CD4-positive, alpha-beta memory T cell (primary cell): ENCODE results near the gene SNX17. TPM values are rescaled to one million over a fixed set of nuclear protein-coding genes. Genes with fewer than 3 reads are reported as not detected.

Source experiments
- CTCF ChIA-PET: fragments of 350-600 bp; sonication (Branson Sonifier 250); formaldehyde crosslinking; loops from one replicate; lab custom pipeline; 2021; ENCODE audit warnings: inconsistent platforms; ENCODE audit not compliant: partially characterized antibody; lab: Charles Lee
- POLR2A ChIA-PET: fragments of 350-600 bp; sonication (Branson Sonifier 250); formaldehyde crosslinking; loops from one replicate; lab custom pipeline; 2021; ENCODE audit not compliant: partially characterized antibody; lab: Charles Lee
- DNase-seq, 5 donors: peaks; one replicate each; pipeline versions ENCODE4 v3.0.0 to v3.0.0-alpha.2; 2020 to 2022; ENCODE audit warnings: mixed read lengths in 1 of 5
- H3K27ac ChIP-seq: one replicate; pipeline ENCODE4 v1.7.0; 2013; ENCODE audit warnings: low read depth, low read length
- H3K27me3 ChIP-seq: 2 replicates; pipeline ENCODE4 v1.7.0; 2013; ENCODE audit warnings: mild to moderate bottlenecking, low read length, moderate library complexity; ENCODE audit not compliant: insufficient read depth
- H3K36me3 ChIP-seq: 2 replicates; pipeline ENCODE4 v1.7.0; 2013; ENCODE audit warnings: mild to moderate bottlenecking, low read length, moderate library complexity; ENCODE audit not compliant: insufficient read depth
- H3K4me1 ChIP-seq: 2 replicates; pipeline ENCODE4 v1.7.0; 2013; ENCODE audit warnings: mild to moderate bottlenecking, low read length, moderate library complexity; ENCODE audit not compliant: insufficient read depth
- H3K4me3 ChIP-seq, 2 donors: one replicate each; pipeline ENCODE4 v1.7.0; 2013; ENCODE audit warnings: low read length in 2 of 2, mild to moderate bottlenecking in 1 of 2
- H3K9me3 ChIP-seq, 2 donors: one replicate each; pipeline ENCODE4 v1.7.0; 2013; ENCODE audit warnings: low read length in 2 of 2, control low read depth in 1 of 2; ENCODE audit not compliant: control insufficient read depth in 1 of 2
- H3K27ac Mint-ChIP-seq, 7 donors: one replicate each; pipeline ENCODE4 v1.8.0; 2020 to 2021; ENCODE audit warnings: mixed read lengths in 7 of 7, mild to moderate bottlenecking in 6 of 7, inconsistent platforms in 3 of 7, moderate library complexity in 3 of 7
- H3K27me3 Mint-ChIP-seq, 2 donors: one replicate each; pipeline ENCODE4 v1.8.0; 2020 to 2021; ENCODE audit warnings: mixed read lengths in 2 of 2
- H3K36me3 Mint-ChIP-seq, 2 donors: one replicate each; pipeline ENCODE4 v1.8.0; 2020 to 2021; ENCODE audit warnings: mixed read lengths in 2 of 2, inconsistent platforms in 1 of 2, mild to moderate bottlenecking in 1 of 2
- H3K4me1 Mint-ChIP-seq, 4 donors: one replicate each; pipeline ENCODE4 v1.8.0; 2020 to 2021; ENCODE audit warnings: mixed read lengths in 4 of 4, mild to moderate bottlenecking in 1 of 4
- H3K4me3 Mint-ChIP-seq, 8 donors: one replicate each; pipeline ENCODE4 v1.8.0; 2020 to 2021; ENCODE audit warnings: mixed read lengths in 8 of 8, mild to moderate bottlenecking in 7 of 8, moderate library complexity in 6 of 8, inconsistent platforms in 3 of 8
- H3K9me3 Mint-ChIP-seq, 8 donors: one replicate each; pipeline ENCODE4 v1.8.0; 2020 to 2021; ENCODE audit warnings: mixed read lengths in 8 of 8, mild to moderate bottlenecking in 5 of 8, inconsistent platforms in 3 of 8, moderate library complexity in 1 of 8
- intact Hi-C: fragments of 100-400 bp; cut with micrococcal nuclease; formaldehyde crosslinking; loops from one replicate; pipeline ENCODE4 v1.15.1; 2023
- polyA plus RNA-seq, 2 donors: library from polyadenylated mRNA; unstranded; fragments of 300-500 nt; fragmentation: Illumina TruSeq; gene quantifications; one replicate each; pipeline ENCODE4 v1.2.3, GENCODE V29; 2021
- total RNA-seq, 2 experiments: library from RNA; stranded (reverse); gene quantifications; one replicate each; pipeline ENCODE4 v1.2.3, GENCODE V29; 2021

Gene SNX17
- total and polyA plus RNA-seq, 4 experiments from 2014 or later: 122 to 304 (median 154) TPM

DNA sequence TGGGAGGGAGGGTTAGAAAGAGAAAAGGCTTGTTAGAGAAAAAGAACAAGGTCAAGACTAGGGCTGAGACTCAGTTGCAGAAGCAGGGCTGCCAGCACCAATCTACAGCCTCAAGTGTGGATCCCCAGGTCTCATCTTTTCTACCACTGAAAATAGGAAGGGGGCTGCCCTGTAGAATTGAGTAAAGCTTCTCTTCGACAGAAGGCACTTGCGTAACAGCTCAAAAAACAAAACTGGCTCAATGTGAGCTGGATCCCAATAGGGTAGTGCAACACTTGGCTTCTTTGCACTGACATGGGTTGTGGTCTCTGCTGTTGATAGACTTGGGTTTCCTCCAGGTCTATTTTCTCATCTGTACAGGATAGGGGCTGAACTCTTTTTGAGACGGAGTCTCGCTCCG lies 45.7 kb upstream of the SNX17 start:
- Histone ChIP-seq H3K36me3 (peaks cover 21% of the 10 kb centered on the region), H3K27ac (no peak overlapping the region), H3K4me1 (peaks cover 25% of the 10 kb centered on the region), H3K27me3 (no peaks in the 10 kb centered on the region), H3K9me3 (no peaks in the 10 kb centered on the region), H3K4me3 (no peak overlapping the region)
- peaks cover 25 to 45% of the 10 kb centered on the region in 2 donors for H3K36me3 Mint-ChIP-seq
- POLR2A ChIA-PET: interaction anchor here (0.5 to 3.3 kb wide), 2 partner anchors 32 to 541 kb away, joined by 3 to 19 read pairs; partner anchors contain the start of gene GTF3C2
- intact Hi-C loops: no loop called here
- CTCF ChIA-PET: no interaction called here
- peaks cover 12 to 28% (median 18%) of the 10 kb centered on the region in 4 donors for H3K4me1 Mint-ChIP-seq
- no peaks in the 10 kb centered on the region for H3K27me3 Mint-ChIP-seq
- peak overlapping the region in 7 of 8 donors; percentile 20 to 67 (median 40) for H3K4me3 Mint-ChIP-seq
- no peak for DNase-seq
- peak overlapping the region; percentile 10 to 87 (median 59) for H3K27ac Mint-ChIP-seq
- peaks cover 0 to 2% (median 0%) of the 10 kb centered on the region in 8 donors for H3K9me3 Mint-ChIP-seq

GRCh38 chr2:27335311-27335710 lies 35.1 kb upstream of the SNX17 start:
- POLR2A ChIA-PET: no interaction called here
- H3K27me3 ChIP-seq: no peaks in the 10 kb centered on the region
- Mint-ChIP-seq H3K9me3 (no peaks in the 10 kb centered on the region), H3K4me3 (no peak overlapping the region), H3K27me3 (no peaks in the 10 kb centered on the region), H3K4me1 (no peaks in the 10 kb centered on the region), H3K36me3 (peaks cover 37 to 64% of the 10 kb centered on the region in 2 donors), H3K27ac (peak overlapping the region in 3 of 7 donors; percentile 33 to 56 (median 36))
- no peak overlapping the region for H3K4me3 ChIP-seq
- no peak overlapping the region for H3K27ac ChIP-seq
- DNase-seq: no peak
- CTCF ChIA-PET: no interaction called here
- no peaks in the 10 kb centered on the region for H3K4me1 ChIP-seq
- H3K9me3 ChIP-seq: no peaks in the 10 kb centered on the region
- intact Hi-C loops: no loop called here
- H3K36me3 ChIP-seq: peaks cover 41% of the 10 kb centered on the region

DNA sequence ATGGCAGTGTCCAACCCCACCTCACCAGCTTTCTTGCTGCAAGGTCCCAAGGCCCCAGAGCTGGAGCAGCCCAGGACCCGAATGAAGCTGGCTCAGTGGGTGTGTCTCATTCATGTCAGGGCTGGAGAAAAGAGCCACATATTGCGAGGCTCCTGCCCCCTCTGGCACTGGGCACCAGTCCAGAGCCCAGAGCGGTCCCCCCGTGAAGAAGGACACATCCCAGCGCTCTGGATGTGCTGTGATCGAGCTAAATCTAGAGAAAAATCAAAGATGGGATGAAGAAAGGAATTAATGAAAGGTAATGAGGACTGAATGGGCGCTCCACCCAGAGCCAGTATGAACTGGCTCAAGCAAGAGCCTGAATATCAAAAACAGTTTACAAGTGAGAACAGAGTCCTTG lies 34.2 kb upstream of the SNX17 start:
- intact Hi-C loops: no loop called here
- ChIA-PET POLR2A (interaction anchor here (1.2 kb wide), 1 partner anchor 13 kb away, joined by 3 read pairs; no protein-coding TSS in a partner anchor), CTCF (interaction anchor here (1.0 kb wide), 1 partner anchor 22 kb away, joined by 4 read pairs; no protein-coding TSS in a partner anchor)
- no peak overlapping the region for H3K4me3 ChIP-seq
- Mint-ChIP-seq H3K36me3 (peaks cover 37 to 65% of the 10 kb centered on the region in 2 donors), H3K4me1 (no peaks in the 10 kb centered on the region), H3K27ac (peak overlapping the region in 1 of 7 donors; percentile 59), H3K27me3 (no peaks in the 10 kb centered on the region), H3K4me3 (no peak overlapping the region), H3K9me3 (no peaks in the 10 kb centered on the region)
- no peaks in the 10 kb centered on the region for H3K9me3 ChIP-seq
- peaks cover 45% of the 10 kb centered on the region for H3K36me3 ChIP-seq
- H3K4me1 ChIP-seq: no peaks in the 10 kb centered on the region
- H3K27me3 ChIP-seq: no peaks in the 10 kb centered on the region
- DNase-seq: no peak
- no peak overlapping the region for H3K27ac ChIP-seq

- Mint-ChIP-seq H3K9me3 (no peaks in the 10 kb centered on the region), H3K4me3 (no peak overlapping the region), H3K36me3 (peaks cover 7 to 31% of the 10 kb centered on the region in 2 donors), H3K27me3 (no peaks in the 10 kb centered on the region), H3K27ac (peak overlapping the region in 1 of 7 donors; percentile 8), H3K4me1 (peaks cover 28 to 43% (median 29%) of the 10 kb centered on the region in 4 donors)
- ChIA-PET POLR2A (no interaction called here), CTCF (interaction anchor here (1.5 kb wide), 1 partner anchor 8 kb away, joined by 4 read pairs; no protein-coding TSS in a partner anchor)
- peaks cover 8% of the 10 kb centered on the region for H3K36me3 ChIP-seq
- no peak overlapping the region for H3K27ac ChIP-seq
- no peak for DNase-seq
- H3K9me3 ChIP-seq: no peaks in the 10 kb centered on the region
- intact Hi-C loops: no loop called here
- H3K27me3 ChIP-seq: no peaks in the 10 kb centered on the region
- peaks cover 11% of the 10 kb centered on the region for H3K4me1 ChIP-seq
- no peak overlapping the region for H3K4me3 ChIP-seq
Observed at GRCh38 chr2:27347641-27348040, 22.8 kb upstream of the SNX17 start.

- peak overlapping the region in 1 of 7 donors; percentile 76 for H3K27ac Mint-ChIP-seq
Observed at GRCh38 chr2:27350106-27350693, 20.2 kb upstream of the SNX17 start.

GRCh38 chr2:27351802-27352598 lies 18.4 kb upstream of the SNX17 start:
- H3K4me3 Mint-ChIP-seq: peak overlapping the region in 5 of 8 donors; percentile 1 to 45 (median 15)
- ChIA-PET CTCF (interaction anchor here (1.1 to 1.7 kb wide), 2 partner anchors 9 to 331 kb away, joined by 3 to 7 read pairs; no protein-coding TSS in a partner anchor), POLR2A (interaction anchor here (1.0 to 1.6 kb wide), 4 partner anchors 8 to 77 kb away, joined by 3 to 6 read pairs (median 4); partner anchors contain the start of genes EIF2B4 and MPV17)
- intact Hi-C loops: no loop called here
- Histone ChIP-seq H3K27me3 (no peaks in the 10 kb centered on the region), H3K9me3 (no peaks in the 10 kb centered on the region), H3K4me1 (peaks cover 42% of the 10 kb centered on the region), H3K4me3 (no peak overlapping the region), H3K36me3 (no peaks in the 10 kb centered on the region), H3K27ac (no peak overlapping the region)
- H3K9me3 Mint-ChIP-seq: peaks cover 0 to 5% (median 0%) of the 10 kb centered on the region in 8 donors
- peak in 2 of 5 donors; percentile 4 to 25 for DNase-seq
- H3K4me1 Mint-ChIP-seq: peaks cover 39 to 74% (median 50%) of the 10 kb centered on the region in 4 donors
- peak overlapping the region; percentile 21 to 69 (median 54) for H3K27ac Mint-ChIP-seq
- no peaks in the 10 kb centered on the region for H3K27me3 Mint-ChIP-seq
- H3K36me3 Mint-ChIP-seq: peaks cover 7 to 31% of the 10 kb centered on the region in 2 donors

More at GRCh38 chr2:27350106-27350693, 20.2 kb upstream of the SNX17 start:
- Histone ChIP-seq H3K4me1 (peaks cover 35% of the 10 kb centered on the region), H3K9me3 (no peaks in the 10 kb centered on the region), H3K4me3 (no peak overlapping the region), H3K36me3 (no peaks in the 10 kb centered on the region), H3K27ac (no peak overlapping the region), H3K27me3 (no peaks in the 10 kb centered on the region)
- Mint-ChIP-seq H3K4me1 (peaks cover 34 to 60% (median 36%) of the 10 kb centered on the region in 4 donors), H3K27me3 (no peaks in the 10 kb centered on the region), H3K4me3 (peak overlapping the region in 2 of 8 donors; percentile 14 to 58), H3K9me3 (no peaks in the 10 kb centered on the region), H3K36me3 (peaks cover 7 to 22% of the 10 kb centered on the region in 2 donors)
- ChIA-PET POLR2A (interaction anchor here (1.6 kb wide), 1 partner anchor 28 kb away, joined by 6 read pairs; the partner anchor contains the start of gene MPV17), CTCF (interaction anchor here (1.1 to 1.3 kb wide), 2 partner anchors 19 to 333 kb away, joined by 4 read pairs; no protein-coding TSS in a partner anchor)
- intact Hi-C loops: no loop called here
- no peak for DNase-seq
